Tibial nerve (tissue), 4 donors: ENCODE measurements around the gene ZFYVE28. TPM values are rescaled to one million over a fixed set of nuclear protein-coding genes. Genes with fewer than 3 reads are reported as not detected.

Source experiments
- DNase-seq, 2 donors: peaks; one replicate each; pipeline ENCODE4 v3.0.0-alpha.2; 2019; ENCODE audit warnings: low spot score in 2 of 2
- H3K27ac ChIP-seq, 4 donors: fragments of 200-600 bp; sonication (generic) in 3 of 4; one replicate each; pipeline ENCODE4 v1.5.1; 2017 to 2019; ENCODE audit warnings: mild to moderate bottlenecking in 1 of 4
- H3K27me3 ChIP-seq, 2 donors: fragments of 200-600 bp; sonication (generic) in 1 of 2; one replicate each; pipeline versions ENCODE4 v1.5.1 to v1.6.0; 2017 to 2019
- H3K36me3 ChIP-seq, 3 donors: fragments of 200-600 bp; sonication (generic); one replicate each; pipeline ENCODE4 v1.5.1; 2018 to 2019
- H3K4me1 ChIP-seq, 4 donors: fragments of 200-600 bp; sonication (generic) in 3 of 4; one replicate each; pipeline ENCODE4 v1.5.1; 2017 to 2019
- H3K4me3 ChIP-seq, 4 donors: fragments of 200-600 bp; sonication (generic) in 3 of 4; one replicate each; pipeline ENCODE4 v1.5.1; 2017 to 2019; ENCODE audit warnings: mild to moderate bottlenecking in 1 of 4, moderate library complexity in 1 of 4
- H3K9me3 ChIP-seq, 4 donors: fragments of 200-600 bp; sonication (generic) in 3 of 4; one replicate each; pipeline ENCODE4 v1.5.1; 2017 to 2019
- EP300 ChIP-seq, 2 donors: sonication (generic); formaldehyde crosslinking; IDR thresholded peaks; one replicate each; pipeline ENCODE4 v1.6.1; 2017; ENCODE audit warnings: antibody characterized with exemption in 2 of 2, mild to moderate bottlenecking in 1 of 2
- POLR2A ChIP-seq, 2 donors: fragments of 450-650 bp; IDR thresholded peaks; one replicate each; pipeline ENCODE4 v1.6.1; 2017; ENCODE audit warnings: antibody characterized with exemption in 2 of 2, mild to moderate bottlenecking in 2 of 2, moderate library complexity in 2 of 2
- WGBS, 2 donors: methylation state at CpG; one replicate each; pipeline ENCODE4 v1.1.5; 2018; 5-methylcytosine and 5-hydroxymethylcytosine counted together
- total RNA-seq, 4 donors: library from RNA; depleted of rRNA; stranded (reverse); fragments of >200 nt; gene quantifications; one replicate each; pipeline ENCODE4 v1.1.0, GENCODE V29; 2016
- TF ChIP-seq, protein P1 (sequence below), 5 experiments: fragments of 200-600 bp in 3 of 5; fragments of 450-650 bp in 2 of 5; sonication (generic) in 3 of 5; IDR thresholded peaks; one replicate each; pipeline ENCODE4 v1.5.1; 2016 to 2019; ENCODE audit warnings: antibody characterized with exemption in 5 of 5, mild to moderate bottlenecking in 3 of 5, moderate library complexity in 2 of 5

ZFYVE28 gene
- total RNA-seq, 4 donors from 2014 or later: 16.2 to 44.4 (median 26.5) TPM

DNA sequence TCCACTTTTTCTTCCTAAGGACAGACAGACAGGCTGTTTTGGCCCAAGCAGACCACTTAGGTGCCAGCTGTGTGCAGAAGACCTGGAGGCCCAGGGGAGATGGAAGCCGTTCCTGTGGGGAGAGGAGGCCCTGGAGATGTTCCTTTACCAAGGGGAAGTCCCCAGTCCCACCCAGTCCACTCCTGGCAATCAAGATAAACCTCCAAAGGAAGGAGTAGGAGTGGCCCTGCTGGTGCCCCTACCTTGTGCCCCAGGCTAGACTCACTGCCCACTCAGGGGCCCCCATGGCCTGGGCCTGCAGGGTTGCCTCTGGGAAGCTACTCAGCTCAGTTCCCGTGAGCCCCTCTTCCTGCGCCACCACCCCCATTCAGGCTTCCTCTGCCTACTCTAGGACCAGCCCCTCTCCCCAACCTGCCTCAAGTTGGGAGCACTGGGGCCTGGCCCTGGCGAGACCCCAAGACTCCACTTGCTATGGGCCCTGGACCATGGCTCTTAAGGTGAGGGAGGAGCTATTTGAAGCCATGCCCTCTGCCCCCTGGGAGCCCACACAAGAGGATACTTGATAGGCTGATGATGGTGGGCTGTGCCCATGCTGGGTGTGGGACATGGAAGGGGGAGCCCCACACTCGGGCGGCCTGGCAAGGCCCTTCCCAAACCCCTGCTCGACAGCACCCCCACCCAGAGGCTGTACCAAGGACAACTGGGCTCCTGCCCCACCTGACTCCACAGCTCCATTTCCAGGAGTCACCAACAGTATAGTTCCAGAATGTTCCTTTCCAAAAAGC, 25.7 kb upstream of the ZFYVE28 start:
- WGBS, 2 donors: 84 to 92% methylated on average over 7 of the region's 7 CpGs
- H3K4me3 ChIP-seq: no peak overlapping the region
- H3K36me3 ChIP-seq: no peaks in the 10 kb centered on the region
- no peaks in the 10 kb centered on the region for H3K9me3 ChIP-seq
- DNase-seq: no peak
- no peaks in the 10 kb centered on the region for H3K4me1 ChIP-seq
- no peak for TF ChIP-seq POLR2A (IDR thresholded peaks at IDR 0.05)
- H3K27ac ChIP-seq: no peak overlapping the region
- H3K27me3 ChIP-seq: no peaks in the 10 kb centered on the region

- Histone ChIP-seq H3K27ac (no peak overlapping the region), H3K4me1 (no peaks in the 10 kb centered on the region), H3K4me3 (no peak overlapping the region), H3K27me3 (no peaks in the 10 kb centered on the region), H3K9me3 (no peaks in the 10 kb centered on the region), H3K36me3 (no peaks in the 10 kb centered on the region)
- 82 to 83% methylated on average over 20 of the region's 20 CpGs for WGBS, 2 donors
- TF ChIP-seq POLR2A (IDR thresholded peaks at IDR 0.05) (no peak), EP300 (IDR thresholded peaks at IDR 0.05) (no peak)
- TF ChIP-seq, protein P1, sequence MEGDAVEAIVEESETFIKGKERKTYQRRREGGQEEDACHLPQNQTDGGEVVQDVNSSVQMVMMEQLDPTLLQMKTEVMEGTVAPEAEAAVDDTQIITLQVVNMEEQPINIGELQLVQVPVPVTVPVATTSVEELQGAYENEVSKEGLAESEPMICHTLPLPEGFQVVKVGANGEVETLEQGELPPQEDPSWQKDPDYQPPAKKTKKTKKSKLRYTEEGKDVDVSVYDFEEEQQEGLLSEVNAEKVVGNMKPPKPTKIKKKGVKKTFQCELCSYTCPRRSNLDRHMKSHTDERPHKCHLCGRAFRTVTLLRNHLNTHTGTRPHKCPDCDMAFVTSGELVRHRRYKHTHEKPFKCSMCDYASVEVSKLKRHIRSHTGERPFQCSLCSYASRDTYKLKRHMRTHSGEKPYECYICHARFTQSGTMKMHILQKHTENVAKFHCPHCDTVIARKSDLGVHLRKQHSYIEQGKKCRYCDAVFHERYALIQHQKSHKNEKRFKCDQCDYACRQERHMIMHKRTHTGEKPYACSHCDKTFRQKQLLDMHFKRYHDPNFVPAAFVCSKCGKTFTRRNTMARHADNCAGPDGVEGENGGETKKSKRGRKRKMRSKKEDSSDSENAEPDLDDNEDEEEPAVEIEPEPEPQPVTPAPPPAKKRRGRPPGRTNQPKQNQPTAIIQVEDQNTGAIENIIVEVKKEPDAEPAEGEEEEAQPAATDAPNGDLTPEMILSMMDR (IDR thresholded peaks at IDR 0.05): no peak
- no peak for DNase-seq
Measured at GRCh38 chr4:2443061-2443730, 24.8 kb upstream of the ZFYVE28 start.

DNA sequence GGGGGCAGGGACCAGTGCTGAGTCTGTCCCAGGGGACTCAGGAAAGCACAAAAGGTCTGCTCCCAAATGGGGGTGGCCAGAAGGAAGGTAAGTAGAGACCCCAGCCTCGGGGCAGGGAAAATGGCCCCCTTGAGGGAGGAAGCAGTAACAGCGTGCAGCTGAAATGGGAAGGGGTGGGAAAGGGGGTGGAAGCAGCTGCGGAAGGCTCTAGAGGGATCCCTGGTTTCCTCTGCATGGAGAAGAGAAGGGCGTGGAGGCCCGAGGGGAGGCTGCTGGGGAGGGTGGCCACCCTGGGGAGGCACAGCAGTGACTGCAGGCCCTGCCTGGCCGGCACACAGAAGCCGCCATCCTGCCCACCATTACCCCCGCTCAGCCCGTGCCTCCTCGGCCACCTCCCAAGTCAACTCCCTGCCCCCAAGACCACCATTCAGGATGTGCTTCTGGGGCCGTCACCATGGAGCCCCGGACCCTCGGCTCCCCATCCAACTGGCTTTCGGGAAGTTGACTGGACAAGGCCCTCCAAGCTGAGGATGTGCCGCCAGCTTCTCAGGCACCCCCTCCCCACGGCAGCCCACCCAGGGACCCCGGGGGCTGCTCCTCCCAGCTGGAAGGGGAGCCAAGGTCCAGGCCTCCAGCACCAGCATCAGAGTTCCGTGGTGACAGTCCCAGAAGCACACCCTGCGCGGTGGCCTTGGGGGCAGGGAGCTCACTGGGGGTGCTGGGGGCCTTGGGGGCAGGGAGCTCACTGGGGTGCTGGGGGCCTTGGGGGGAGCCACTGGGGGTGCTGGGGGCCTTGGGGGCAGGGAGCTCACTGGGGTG, 23.9 kb upstream of the ZFYVE28 start:
- Histone ChIP-seq H3K4me3 (no peak overlapping the region), H3K36me3 (no peaks in the 10 kb centered on the region), H3K4me1 (no peaks in the 10 kb centered on the region), H3K27me3 (no peaks in the 10 kb centered on the region), H3K27ac (no peak overlapping the region), H3K9me3 (no peaks in the 10 kb centered on the region)
- no peak for DNase-seq
- TF ChIP-seq, protein P1 (IDR thresholded peaks at IDR 0.05): no peak
- no peak for TF ChIP-seq EP300 (IDR thresholded peaks at IDR 0.05)
- no peak for TF ChIP-seq POLR2A (IDR thresholded peaks at IDR 0.05)
- WGBS, 2 donors: 64 to 71% methylated on average over 11 to 17 of the region's 20 CpGs

DNA sequence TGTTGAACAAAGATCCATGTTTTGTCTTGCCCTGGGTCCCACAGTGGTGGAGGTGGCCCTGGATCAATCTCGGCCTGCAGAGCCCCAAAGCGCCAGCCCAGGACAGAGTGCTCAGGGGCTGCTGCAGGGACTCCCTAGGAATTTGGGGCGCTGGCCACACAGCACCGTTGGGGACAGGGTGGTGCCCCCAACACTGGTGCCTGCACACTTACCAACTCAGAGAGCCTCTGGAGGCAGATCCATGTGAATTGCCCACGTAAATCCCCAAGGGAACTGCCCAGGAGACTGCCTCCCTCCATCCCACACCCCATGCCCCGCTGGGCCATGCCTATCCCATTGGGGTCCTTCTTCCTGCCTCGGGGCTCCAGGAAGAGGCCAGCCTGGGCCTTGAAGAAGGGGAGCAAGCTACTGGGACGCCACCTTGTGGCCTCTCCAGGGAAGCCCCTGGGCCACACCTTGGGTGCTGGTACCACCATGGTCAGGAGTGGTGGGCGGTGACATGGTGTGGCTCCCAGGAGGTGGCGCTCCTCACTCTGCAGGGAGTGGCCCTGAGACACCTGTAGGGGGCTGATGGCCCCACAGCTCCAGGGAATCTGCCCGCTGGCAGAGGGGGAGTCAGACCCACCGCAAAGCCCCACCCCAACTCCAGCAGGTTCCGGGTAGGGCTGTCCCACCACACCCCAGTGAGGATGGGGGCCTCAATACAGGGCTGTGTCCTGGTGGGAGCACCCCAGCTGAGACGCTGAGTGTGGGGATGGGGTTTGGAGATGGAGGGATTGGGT, 23.1 kb upstream of the ZFYVE28 start:
- 55 to 76% methylated on average over 7 to 11 of the region's 14 CpGs for WGBS, 2 donors
- peak in 1 of 2 donors; percentile 22 for DNase-seq

More for the DNA sequence above, 23.1 kb upstream of the ZFYVE28 start:
- Histone ChIP-seq H3K4me1 (no peaks in the 10 kb centered on the region), H3K27ac (no peak overlapping the region), H3K36me3 (no peaks in the 10 kb centered on the region), H3K27me3 (no peaks in the 10 kb centered on the region), H3K9me3 (no peaks in the 10 kb centered on the region), H3K4me3 (no peak overlapping the region)
- no peak for TF ChIP-seq POLR2A (IDR thresholded peaks at IDR 0.05)
- TF ChIP-seq, protein P1 (IDR thresholded peaks at IDR 0.05): peak; percentile 22 to 68 (median 48)
